Activated CD4-positive, alpha-beta T cell treated with anti-CD3 and anti-CD28 coated beads, Interleukin-2, amount 50 U/mL, for 16 hours (primary cell): ENCODE data around the gene AGAP1.
A peak's percentile ranks its signal among the peaks of the same experiment; 100 is the strongest.

ENCODE experiments used
- DNase-seq: peaks from one replicate; pipeline ENCODE4 v3.0.0-alpha.2; 2020

Gene AGAP1

GRCh38 chr2:236026841-236027240, 533.0 kb downstream of the AGAP1 start:
- no peak for DNase-seq

GRCh38 chr2:236028066-236028465, 534.2 kb downstream of the AGAP1 start:
- no peak for DNase-seq

GRCh38 chr2:236033462-236033861, 539.6 kb downstream of the AGAP1 start:
- DNase-seq = no peak

- no peak for DNase-seq
These were observed 541.1 kb downstream of the AGAP1 start for GRCh38 chr2:236034974-236035373.

- DNase-seq = no peak
These were observed 542.2 kb downstream of the AGAP1 start for GRCh38 chr2:236036045-236036444.

GRCh38 chr2:236038096-236038495, 544.3 kb downstream of the AGAP1 start:
- DNase-seq = no peak

GRCh38 chr2:236040600-236041328, 546.9 kb downstream of the AGAP1 start:
- DNase-seq = no peak

GRCh38 chr2:236041616-236042015, 547.8 kb downstream of the AGAP1 start:
- DNase-seq = no peak

- DNase-seq = no peak
These were observed 548.2 kb downstream of the AGAP1 start for GRCh38 chr2:236042087-236042486.

GRCh38 chr2:236044191-236044590, 550.3 kb downstream of the AGAP1 start:
- DNase-seq = no peak

- no peak for DNase-seq
These were observed 551.7 kb downstream of the AGAP1 start for GRCh38 chr2:236045251-236046235.

GRCh38 chr2:236046715-236047114, 552.9 kb downstream of the AGAP1 start:
- no peak for DNase-seq

GRCh38 chr2:236047176-236047575, 553.3 kb downstream of the AGAP1 start:
- no peak for DNase-seq

- no peak for DNase-seq
These were observed 554.2 kb downstream of the AGAP1 start for GRCh38 chr2:236047886-236048540.

GRCh38 chr2:236049981-236050380, 556.1 kb downstream of the AGAP1 start:
- DNase-seq = peak; percentile 69

GRCh38 chr2:236051351-236051750, 557.5 kb downstream of the AGAP1 start:
- no peak for DNase-seq

GRCh38 chr2:236051806-236052205, 558.0 kb downstream of the AGAP1 start:
- DNase-seq = no peak

GRCh38 chr2:236052206-236052605, 558.4 kb downstream of the AGAP1 start:
- DNase-seq = no peak

GRCh38 chr2:236052926-236053821, 559.3 kb downstream of the AGAP1 start:
- no peak for DNase-seq

GRCh38 chr2:236054125-236054524, 560.3 kb downstream of the AGAP1 start:
- no peak for DNase-seq

GRCh38 chr2:236054621-236055305, 560.9 kb downstream of the AGAP1 start:
- no peak for DNase-seq

GRCh38 chr2:236055471-236055870, 561.6 kb downstream of the AGAP1 start:
- no peak for DNase-seq
